K562 (cell line): ENCODE measurements around the gene SMG1. TPM values are rescaled to one million over a fixed set of nuclear protein-coding genes. Genes with fewer than 3 reads are reported as not detected.

Source experiments
- ATAC-seq: fragments of 200-7000 bp; cut with Tn5 transposase; 3 replicates; pipeline ENCODE4 v1.9.1; 2020; ENCODE audit warnings: moderate library complexity
- BruUV-seq: library from RNA; stranded (reverse); fragments of 400-500 nt; replicated peaks from 2 replicates; lab custom pipeline; 2021; lab: Mats Ljungman, UMichigan
- CTCF ChIA-PET: fragments of 300-600 bp; formaldehyde crosslinking; extraction: SDS; loops from one replicate; lab custom pipeline; 2021; ENCODE audit warnings: low intra/inter-chr PET ratio; lab: Yijun Ruan, JAX
- POLR2A ChIA-PET: fragments of 300-600, 350-650 bp; sonication (Branson Sonifier 250); formaldehyde crosslinking; extraction: SDS; loops from one replicate; lab custom pipeline; 2021; ENCODE audit warnings: antibody characterized with exemption, inconsistent platforms; lab: Yijun Ruan, JAX
- DNase-seq, 4 experiments: peaks; one replicate each; pipeline versions ENCODE4 v3.0.0 to v3.0.0-alpha.2; 2011 to 2018; ENCODE audit warnings: low spot score in 3 of 4, mixed read lengths in 3 of 4; ENCODE audit errors: extremely low read depth in 1 of 4
- FAIRE-seq: peaks from 2 replicates; lab custom pipeline; 2011; peaks lifted over from hg19 to GRCh38; lab: Jason Lieb, UNC
- H2AFZ ChIP-seq: 2 replicates; pipeline ENCODE4 v1.6.0; 2011; ENCODE audit warnings: low read depth, low read length, control low read depth, inconsistent platforms
- H3K27ac ChIP-seq: fragments of 200-600 bp; 3 replicates; pipeline ENCODE4 v1.8.0; 2011; ENCODE audit warnings: low read depth, mild to moderate bottlenecking, control low read depth, inconsistent platforms, low read length, moderate library complexity, mixed read lengths; ENCODE audit errors: extremely low read depth
- H3K27me3 ChIP-seq, 2 experiments: fragments of 300-600 bp in 1 of 2; 2 replicates in 1 of 2; 3 replicates in 1 of 2; pipeline versions ENCODE4 v1.6.0 to v1.8.0; 2011; ENCODE audit warnings: inconsistent platforms in 2 of 2, low read length in 2 of 2, mild to moderate bottlenecking in 1 of 2, mixed read lengths in 1 of 2, moderate library complexity in 1 of 2; ENCODE audit not compliant: control insufficient read depth in 2 of 2, insufficient read depth in 2 of 2
- H3K36me3 ChIP-seq: fragments of 300-600 bp; 3 replicates; pipeline ENCODE4 v1.8.0; 2011; ENCODE audit warnings: mild to moderate bottlenecking, low read length, inconsistent platforms; ENCODE audit not compliant: control insufficient read depth, insufficient read depth
- H3K4me1 ChIP-seq, 2 experiments: fragments of 200-600 bp in 1 of 2; replicated peaks in 1 of 2; 2 replicates in 1 of 2; 3 replicates in 1 of 2; pipeline versions ENCODE4 v1.5.1 to v1.8.0; 2011; ENCODE audit warnings: inconsistent platforms in 2 of 2, low read length in 2 of 2, mild to moderate bottlenecking in 1 of 2, mixed read lengths in 1 of 2, moderate library complexity in 1 of 2; ENCODE audit not compliant: control insufficient read depth in 2 of 2, insufficient read depth in 2 of 2
- H3K4me2 ChIP-seq: 2 replicates; pipeline ENCODE4 v1.6.1; 2011; ENCODE audit warnings: low read length, control low read depth, inconsistent platforms, mixed read lengths; ENCODE audit not compliant: insufficient read depth
- H3K4me3 ChIP-seq: fragments of 200-600 bp; sonication (generic), shearing (Covaris generic); 2 replicates; pipeline ENCODE4 v1.5.1; 2016; ENCODE audit warnings: control low read depth, inconsistent platforms
- H3K79me2 ChIP-seq: fragments of 200-600 bp; 3 replicates; pipeline ENCODE4 v1.8.0; 2011; ENCODE audit warnings: low read length, inconsistent platforms; ENCODE audit not compliant: control insufficient read depth, insufficient read depth
- H3K9ac ChIP-seq, 2 experiments: 2 replicates each; pipeline versions ENCODE4 v1.6.0 to v1.6.1; 2011; ENCODE audit warnings: low read depth in 2 of 2, low read length in 2 of 2, control low read depth in 1 of 2, inconsistent platforms in 1 of 2, mild to moderate bottlenecking in 1 of 2, mixed read lengths in 1 of 2; ENCODE audit not compliant: insufficient read depth in 1 of 2
- H3K9me1 ChIP-seq: one replicate; pipeline ENCODE4 v1.6.0; 2011; ENCODE audit warnings: inconsistent platforms, mild to moderate bottlenecking, low read length, moderate library complexity; ENCODE audit not compliant: control insufficient read depth, insufficient read depth
- H3K9me3 ChIP-seq: replicated peaks from 2 replicates; pipeline ENCODE4 v1.5.1; 2011; ENCODE audit warnings: low read depth, low read length, inconsistent platforms; ENCODE audit not compliant: control insufficient read depth, insufficient read depth
- H4K20me1 ChIP-seq: replicated peaks from 2 replicates; pipeline ENCODE4 v1.6.1; 2011; ENCODE audit warnings: low read length, inconsistent platforms, mixed read lengths; ENCODE audit not compliant: control insufficient read depth, insufficient read depth
- CXXC5 ChIP-seq: fragments of 250-450 bp; sonication (Bioruptor Pico); IDR thresholded peaks from 2 replicates; pipeline ENCODE4 v1.8.0; 2022; ENCODE audit warnings: inconsistent platforms, mild to moderate bottlenecking, moderate library complexity
- LARP7 ChIP-seq: fragments of 450-650 bp; IDR thresholded peaks from 2 replicates; pipeline ENCODE4 v1.6.1; 2016
- MBD2 ChIP-seq: sonication (generic); IDR thresholded peaks from 2 replicates; pipeline ENCODE4 v1.6.1; 2016; ENCODE audit warnings: low read depth, borderline replicate concordance
- MCM7 ChIP-seq, 2 experiments: fragments of 450-650 bp; IDR thresholded peaks; 2 replicates each; pipeline ENCODE4 v1.6.1; 2016 to 2018
- MEIS2 ChIP-seq: fragments of 450-650 bp; IDR thresholded peaks from 2 replicates; pipeline ENCODE4 v1.6.1; 2014; ENCODE audit warnings: mild to moderate bottlenecking; ENCODE audit not compliant: partially characterized antibody
- NELFE ChIP-seq: IDR thresholded peaks from 2 replicates; pipeline ENCODE4 v1.6.1; 2011; ENCODE audit warnings: mild to moderate bottlenecking; ENCODE audit not compliant: insufficient read depth, insufficient read length
- WGBS: fragments of 100-300 bp; shearing (Covaris generic); methylation state at CpG from one replicate; pipeline ENCODE4 v1.1.6; 2016; ENCODE audit warnings: low coverage, mixed read lengths; ENCODE audit not compliant: insufficient coverage; ENCODE audit errors: missing lambda C conversion rate; 5-methylcytosine and 5-hydroxymethylcytosine counted together
- in situ Hi-C: fragments of 300-500 bp; cut with MboI; formaldehyde crosslinking; loops from 4 replicates; pipeline ENCODE4 v1.15.0; 2018; ENCODE audit warnings: inconsistent platforms, mixed read lengths
- intact Hi-C: fragments of 100-400 bp; cut with micrococcal nuclease; formaldehyde crosslinking; loops from 2 replicates; pipeline ENCODE4 v1.14.2; 2022
- polyA plus RNA-seq, 8 experiments: library from polyadenylated mRNA; depleted of rRNA in 4 of 8; stranded (reverse) in 5 of 8; unstranded in 3 of 8; fragments of >200 nt; fragmentation: Nextera tagmentation in 2 of 8; fragmentation: Illumina TruSeq in 1 of 8; extraction: Ambion mirVana in 2 of 8; extraction: Trizol in 1 of 8; gene quantifications; 2 replicates each; pipeline versions ENCODE4 v1.2.1 to v1.2.3, GENCODE V29; 2011 to 2014; ENCODE audit warnings: inconsistent platforms in 1 of 8, missing spikeins in 1 of 8
- total RNA-seq, 7 experiments: library from RNA; depleted of rRNA in 6 of 7; stranded (reverse); fragments of >200 nt in 6 of 7; fragmentation: Illumina TruSeq in 2 of 7; extraction: Trizol in 2 of 7; gene quantifications; 2 replicates each; pipeline versions ENCODE4 v1.2.1 to v1.2.3, GENCODE V29; 2011 to 2021; ENCODE audit warnings: low replicate concordance in 1 of 7
- TF ChIP-seq, protein P1 (sequence below): sonication (generic); formaldehyde crosslinking; IDR thresholded peaks from 2 replicates; pipeline ENCODE4 v1.8.1; 2022; ENCODE audit warnings: missing genetic modification reagents
- TF ChIP-seq, protein P2 (sequence below): fragments of 450-650 bp; IDR thresholded peaks from 2 replicates; pipeline ENCODE4 v1.6.1; 2016
- TF ChIP-seq, protein P3 (sequence below): fragments of 250-450 bp; sonication (Bioruptor Pico); IDR thresholded peaks from 2 replicates; pipeline ENCODE4 v1.8.0; 2022; ENCODE audit warnings: inconsistent platforms, mild to moderate bottlenecking, moderate library complexity, borderline replicate concordance
- TF ChIP-seq, protein P4 (sequence below), 2 experiments: IDR thresholded peaks in 1 of 2; conservative IDR thresholded peaks in 1 of 2; 2 replicates each; pipeline ENCODE4 v1.6.1; 2016; ENCODE audit warnings: low read depth in 2 of 2, mild to moderate bottlenecking in 1 of 2, missing compliant biosample characterization in 1 of 2, missing genetic modification characterization in 1 of 2, moderate library complexity in 1 of 2

Gene SMG1
- total and polyA plus RNA-seq, 9 of the 15 experiments (the other 6 are each of a cell fraction or from before 2014, with no cell fraction given): 3.4 to 54.8 (median 32.0) TPM

DNA sequence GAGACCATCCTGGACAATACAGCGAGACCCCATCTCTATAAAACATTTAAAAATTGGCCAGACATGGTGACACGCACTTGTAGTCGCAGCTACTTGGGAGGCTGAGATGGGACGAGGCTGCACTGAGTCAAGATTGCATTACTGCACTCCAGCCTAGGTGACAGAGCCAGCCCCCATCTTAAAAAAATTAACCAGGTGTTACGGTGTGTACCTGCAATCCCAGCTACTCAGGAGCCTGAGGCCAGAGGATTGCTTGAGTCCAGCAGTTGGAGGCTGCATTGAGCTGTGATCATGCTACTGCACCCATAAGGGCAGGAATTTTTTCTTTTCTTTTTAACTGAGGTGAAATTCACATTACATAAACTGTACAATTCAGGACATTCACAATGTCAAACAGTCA is 40.6 kb upstream of the SMG1 start (continued):
- TF ChIP-seq, protein P1, sequence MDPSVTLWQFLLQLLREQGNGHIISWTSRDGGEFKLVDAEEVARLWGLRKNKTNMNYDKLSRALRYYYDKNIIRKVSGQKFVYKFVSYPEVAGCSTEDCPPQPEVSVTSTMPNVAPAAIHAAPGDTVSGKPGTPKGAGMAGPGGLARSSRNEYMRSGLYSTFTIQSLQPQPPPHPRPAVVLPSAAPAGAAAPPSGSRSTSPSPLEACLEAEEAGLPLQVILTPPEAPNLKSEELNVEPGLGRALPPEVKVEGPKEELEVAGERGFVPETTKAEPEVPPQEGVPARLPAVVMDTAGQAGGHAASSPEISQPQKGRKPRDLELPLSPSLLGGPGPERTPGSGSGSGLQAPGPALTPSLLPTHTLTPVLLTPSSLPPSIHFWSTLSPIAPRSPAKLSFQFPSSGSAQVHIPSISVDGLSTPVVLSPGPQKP (CRISPR knock-in tag): no peak
- TF ChIP-seq MCM7 (IDR thresholded peaks at IDR 0.05) (no peak), NELFE (no peak), LARP7 (no peak), MBD2 (no peak), CXXC5 (CRISPR knock-in tag) (no peak)

DNA sequence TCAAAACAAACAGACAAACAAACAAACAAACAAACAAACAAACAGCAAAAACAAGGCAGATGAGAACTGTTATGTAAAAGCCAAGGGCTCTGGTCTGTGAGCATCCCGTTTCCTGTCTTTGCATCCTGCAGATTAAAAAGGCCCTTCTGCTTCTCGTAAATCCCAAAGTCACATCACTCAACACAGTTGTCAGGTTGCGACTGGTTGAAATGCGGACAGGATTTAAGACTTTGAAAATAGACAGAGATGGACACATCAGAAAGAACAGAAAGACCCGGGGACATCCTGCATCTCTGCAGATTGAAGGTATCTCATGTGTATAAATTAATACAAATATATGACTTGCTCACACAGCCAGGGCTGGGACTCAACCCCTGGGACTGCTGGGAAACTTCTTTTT is 39.3 kb upstream of the SMG1 start:
- in situ Hi-C loops: no loop called here
- intact Hi-C loops: no loop called here
- no peak for FAIRE-seq

More for the DNA sequence above, 39.3 kb upstream of the SMG1 start:
- Histone ChIP-seq H3K9me1 (no peaks in the 10 kb centered on the region), H3K9ac (no peak overlapping the region), H3K4me2 (no peak overlapping the region), H3K4me1 (no peaks in the 10 kb centered on the region), H3K9me3 (no peaks in the 10 kb centered on the region), H3K27me3 (no peaks in the 10 kb centered on the region; a peak in 2 of 5 replicates), H4K20me1 (no peaks in the 10 kb centered on the region), H3K27ac (no peak overlapping the region), H3K79me2 (no peaks in the 10 kb centered on the region), H3K4me3 (no peak overlapping the region), H3K36me3 (no peaks in the 10 kb centered on the region), H2AFZ (no peak overlapping the region)
- whole genome bisulfite sequencing: 1% methylated on average over 5 of the region's 5 CpGs
- TF ChIP-seq, protein P2, sequence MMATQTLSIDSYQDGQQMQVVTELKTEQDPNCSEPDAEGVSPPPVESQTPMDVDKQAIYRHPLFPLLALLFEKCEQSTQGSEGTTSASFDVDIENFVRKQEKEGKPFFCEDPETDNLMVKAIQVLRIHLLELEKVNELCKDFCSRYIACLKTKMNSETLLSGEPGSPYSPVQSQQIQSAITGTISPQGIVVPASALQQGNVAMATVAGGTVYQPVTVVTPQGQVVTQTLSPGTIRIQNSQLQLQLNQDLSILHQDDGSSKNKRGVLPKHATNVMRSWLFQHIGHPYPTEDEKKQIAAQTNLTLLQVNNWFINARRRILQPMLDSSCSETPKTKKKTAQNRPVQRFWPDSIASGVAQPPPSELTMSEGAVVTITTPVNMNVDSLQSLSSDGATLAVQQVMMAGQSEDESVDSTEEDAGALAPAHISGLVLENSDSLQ: peak; percentile 20; the same call in 1 of the 2 replicates
- TF ChIP-seq, protein P3, sequence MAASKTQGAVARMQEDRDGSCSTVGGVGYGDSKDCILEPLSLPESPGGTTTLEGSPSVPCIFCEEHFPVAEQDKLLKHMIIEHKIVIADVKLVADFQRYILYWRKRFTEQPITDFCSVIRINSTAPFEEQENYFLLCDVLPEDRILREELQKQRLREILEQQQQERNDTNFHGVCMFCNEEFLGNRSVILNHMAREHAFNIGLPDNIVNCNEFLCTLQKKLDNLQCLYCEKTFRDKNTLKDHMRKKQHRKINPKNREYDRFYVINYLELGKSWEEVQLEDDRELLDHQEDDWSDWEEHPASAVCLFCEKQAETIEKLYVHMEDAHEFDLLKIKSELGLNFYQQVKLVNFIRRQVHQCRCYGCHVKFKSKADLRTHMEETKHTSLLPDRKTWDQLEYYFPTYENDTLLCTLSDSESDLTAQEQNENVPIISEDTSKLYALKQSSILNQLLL (CRISPR knock-in tag): no peak
- TF ChIP-seq, protein P4, sequence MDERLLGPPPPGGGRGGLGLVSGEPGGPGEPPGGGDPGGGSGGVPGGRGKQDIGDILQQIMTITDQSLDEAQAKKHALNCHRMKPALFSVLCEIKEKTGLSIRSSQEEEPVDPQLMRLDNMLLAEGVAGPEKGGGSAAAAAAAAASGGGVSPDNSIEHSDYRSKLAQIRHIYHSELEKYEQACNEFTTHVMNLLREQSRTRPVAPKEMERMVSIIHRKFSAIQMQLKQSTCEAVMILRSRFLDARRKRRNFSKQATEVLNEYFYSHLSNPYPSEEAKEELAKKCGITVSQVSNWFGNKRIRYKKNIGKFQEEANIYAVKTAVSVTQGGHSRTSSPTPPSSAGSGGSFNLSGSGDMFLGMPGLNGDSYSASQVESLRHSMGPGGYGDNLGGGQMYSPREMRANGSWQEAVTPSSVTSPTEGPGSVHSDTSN (CRISPR knock-in tag; IDR thresholded peaks at IDR 0.05; ENCODE audit: low read depth): no peak
- TF ChIP-seq, protein P4 (tag; conservative IDR thresholded peaks at IDR 0.05; ENCODE audit: low read depth): peak; percentile 77
- peak; percentile 75 for TF ChIP-seq MEIS2
- POLR2A ChIA-PET: interaction anchor here (1.4 to 2.7 kb wide), 2 partner anchors 12 to 164 kb away, joined by 6 to 9 read pairs; partner anchors contain the start of gene ARL6IP1
- no peak for DNase-seq
- no peak for ATAC-seq
- BruUV-seq: no TSS peak
- CTCF ChIA-PET: no interaction called here
